ENCODE measurements around the gene DCP1A.
A peak's percentile ranks its signal among the peaks of the same experiment; 100 is the strongest.
"Not testable (repeated sequence)": the region's sequence is repeated elsewhere in the genome, so short reads cannot be mapped to it uniquely, and the experiment has no call there.

Gene DCP1A

GRCh38 chr3:53269888-53270880 is 77.2 kb downstream of the DCP1A start:
- Histone ChIP-seq H4K20me1 (ENCODE audit: low read depth, low read length) (no peaks in the 10 kb centered on the region), H3K4me2 (ENCODE audit: low read depth, low read length, poor library complexity, severe bottlenecking) (peak overlapping the region; percentile 26), H3K27me3 (ENCODE audit: low read length) (no peaks in the 10 kb centered on the region), H2AFZ (ENCODE audit: low read depth, low read length, severe bottlenecking) (peak overlapping the region; percentile 79), H3K9ac (ENCODE audit: low read length) (peak overlapping the region; percentile 21; the same call in 1 of the 2 replicates), H3K9me2 (replicated peaks; ENCODE audit: insufficient read depth, low read length) (no peaks in the 10 kb centered on the region), H3F3A (ENCODE audit: insufficient read depth) (no peaks in the 10 kb centered on the region), H3K4me3 (ENCODE audit: insufficient read depth, low read length, poor library complexity, severe bottlenecking) (no peak overlapping the region), H3K79me2 (ENCODE audit: insufficient read depth, low read length) (no peaks in the 10 kb centered on the region), H3K27ac (ENCODE audit: low read depth, low read length) (no peak overlapping the region), H3K36me3 (ENCODE audit: low read length) (no peaks in the 10 kb centered on the region), H3K9me3 (ENCODE audit: insufficient read depth, low read length) (no peaks in the 10 kb centered on the region)
- TF ChIP-seq CTCF (IDR thresholded peaks at IDR 0.05; ENCODE audit: insufficient read depth, low read length, poor library complexity, severe bottlenecking) (no peak), EZH2phosphoT487 (conservative IDR thresholded peaks at IDR 0.05; ENCODE audit: low read length) (no peak)

GRCh38 chr3:53269193-53269592 is 78.2 kb downstream of the DCP1A start:
- H3K9me3 ChIP-seq (ENCODE audit: insufficient read depth, low read length); H3K9ac ChIP-seq (ENCODE audit: low read length); H3K9me2 ChIP-seq (replicated peaks; ENCODE audit: insufficient read depth, low read length); H3K36me3 ChIP-seq (ENCODE audit: low read length); H3F3A ChIP-seq (ENCODE audit: insufficient read depth); H3K27me3 ChIP-seq (ENCODE audit: low read length); H3K27ac ChIP-seq (ENCODE audit: low read depth, low read length); H3K4me3 ChIP-seq (ENCODE audit: insufficient read depth, low read length, poor library complexity, severe bottlenecking); H3K79me2 ChIP-seq (ENCODE audit: insufficient read depth, low read length); H3K4me2 ChIP-seq (ENCODE audit: low read depth, low read length, poor library complexity, severe bottlenecking); H4K20me1 ChIP-seq (ENCODE audit: low read depth, low read length); H2AFZ ChIP-seq (ENCODE audit: low read depth, low read length, severe bottlenecking): not testable (repeated sequence)

GRCh38 chr3:53267766-53268165 is 79.6 kb downstream of the DCP1A start:
- Histone ChIP-seq H4K20me1 (ENCODE audit: low read depth, low read length) (no peaks in the 10 kb centered on the region), H3K36me3 (ENCODE audit: low read length) (no peaks in the 10 kb centered on the region), H3K9me2 (replicated peaks; ENCODE audit: insufficient read depth, low read length) (no peaks in the 10 kb centered on the region), H3K4me2 (ENCODE audit: low read depth, low read length, poor library complexity, severe bottlenecking) (no peak overlapping the region), H3K4me3 (ENCODE audit: insufficient read depth, low read length, poor library complexity, severe bottlenecking) (no peak overlapping the region), H3K27me3 (ENCODE audit: low read length) (no peaks in the 10 kb centered on the region), H3K9ac (ENCODE audit: low read length) (no peak overlapping the region), H3K27ac (ENCODE audit: low read depth, low read length) (no peak overlapping the region), H2AFZ (ENCODE audit: low read depth, low read length, severe bottlenecking) (no peak overlapping the region), H3F3A (ENCODE audit: insufficient read depth) (no peaks in the 10 kb centered on the region), H3K9me3 (ENCODE audit: insufficient read depth, low read length) (no peaks in the 10 kb centered on the region), H3K79me2 (ENCODE audit: insufficient read depth, low read length) (no peaks in the 10 kb centered on the region)
- no peak for TF ChIP-seq EZH2phosphoT487 (conservative IDR thresholded peaks at IDR 0.05; ENCODE audit: low read length)
- no peak for TF ChIP-seq CTCF (IDR thresholded peaks at IDR 0.05; ENCODE audit: insufficient read depth, low read length, poor library complexity, severe bottlenecking)

- no peaks in the 10 kb centered on the region for H3K36me3 ChIP-seq (ENCODE audit: low read length)
- no peak overlapping the region for H3K9ac ChIP-seq (ENCODE audit: low read length)
- H3K4me3 ChIP-seq (ENCODE audit: insufficient read depth, low read length, poor library complexity, severe bottlenecking): no peak overlapping the region
- no peaks in the 10 kb centered on the region for H3K9me3 ChIP-seq (ENCODE audit: insufficient read depth, low read length)
- no peak overlapping the region for H3K4me2 ChIP-seq (ENCODE audit: low read depth, low read length, poor library complexity, severe bottlenecking)
- no peaks in the 10 kb centered on the region for H3F3A ChIP-seq (ENCODE audit: insufficient read depth)
- no peak overlapping the region for H2AFZ ChIP-seq (ENCODE audit: low read depth, low read length, severe bottlenecking)
- no peaks in the 10 kb centered on the region for H3K27me3 ChIP-seq (ENCODE audit: low read length)
- H3K9me2 ChIP-seq (replicated peaks; ENCODE audit: insufficient read depth, low read length): no peaks in the 10 kb centered on the region
- no peak overlapping the region for H3K27ac ChIP-seq (ENCODE audit: low read depth, low read length)
- H4K20me1 ChIP-seq (ENCODE audit: low read depth, low read length): no peaks in the 10 kb centered on the region
- no peak for TF ChIP-seq CTCF (IDR thresholded peaks at IDR 0.05; ENCODE audit: insufficient read depth, low read length, poor library complexity, severe bottlenecking)
- TF ChIP-seq EZH2phosphoT487 (conservative IDR thresholded peaks at IDR 0.05; ENCODE audit: low read length): no peak
- H3K79me2 ChIP-seq (ENCODE audit: insufficient read depth, low read length): no peaks in the 10 kb centered on the region
These were observed 82.6 kb downstream of the DCP1A start for GRCh38 chr3:53264718-53265117.
